ENCODE measurements around the gene PIK3C2G. TPM values are rescaled to one million over a fixed set of nuclear protein-coding genes. Genes with fewer than 3 reads are reported as not detected.
A peak's percentile ranks its signal among the peaks of the same experiment; 100 is the strongest.

Gene PIK3C2G
- total and polyA plus RNA-seq, 2 donors from 2014 or later, result 4.4 to 5.8 TPM

DNA sequence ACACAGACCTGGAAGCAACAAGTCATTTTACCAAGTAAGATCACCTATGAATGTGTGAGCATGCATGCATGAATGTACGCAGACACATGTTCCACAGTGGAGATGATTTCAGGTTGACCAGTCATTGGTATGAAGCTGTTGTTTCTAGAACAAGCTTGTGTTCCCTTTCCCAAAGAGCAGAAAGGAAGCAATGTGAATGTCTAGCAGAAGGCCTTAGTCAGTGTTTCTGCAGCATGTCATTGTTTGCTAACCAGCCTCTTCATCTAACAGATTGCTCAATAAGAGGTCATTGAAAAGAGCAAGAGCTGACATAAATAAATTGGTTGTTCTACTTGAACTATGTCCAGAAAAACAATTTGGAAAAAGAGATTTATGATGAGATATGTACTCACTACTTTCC is 285.1 kb downstream of the PIK3C2G start:
- Histone ChIP-seq H3K36me3 (ENCODE audit: control insufficient read depth in 2 of 3, insufficient read depth in 3 of 3, low read length in 3 of 3) (no peaks in the 10 kb centered on the region), H3K9me3 (ENCODE audit: control insufficient read depth in 2 of 3, insufficient read depth in 1 of 3, low read length in 3 of 3) (no peaks in the 10 kb centered on the region), H3K4me3 (ENCODE audit: low read length in 3 of 3) (no peak overlapping the region), H3K27me3 (ENCODE audit: control insufficient read depth, insufficient read depth, low read length) (no peaks in the 10 kb centered on the region), H3K4me1 (ENCODE audit: control insufficient read depth in 2 of 3, insufficient read depth in 2 of 3, low read depth in 1 of 3, low read length in 3 of 3) (peaks cover 0 to 3% (median 0%) of the 10 kb centered on the region in 3 donors), H3K9ac (ENCODE audit: low read length in 3 of 3) (no peak overlapping the region), H3K27ac (ENCODE audit: low read depth in 2 of 2, low read length in 2 of 2) (no peak overlapping the region)
- FAIRE-seq, result no peak
- no peak for TF ChIP-seq CTCF (IDR thresholded peaks at IDR 0.05; ENCODE audit: borderline replicate concordance, extremely low read depth, insufficient read depth)
- intact Hi-C loops (cut with DNase I), result no loop called here
- peak in 2 of 5 donors; percentile 12 to 40 for DNase-seq

DNA sequence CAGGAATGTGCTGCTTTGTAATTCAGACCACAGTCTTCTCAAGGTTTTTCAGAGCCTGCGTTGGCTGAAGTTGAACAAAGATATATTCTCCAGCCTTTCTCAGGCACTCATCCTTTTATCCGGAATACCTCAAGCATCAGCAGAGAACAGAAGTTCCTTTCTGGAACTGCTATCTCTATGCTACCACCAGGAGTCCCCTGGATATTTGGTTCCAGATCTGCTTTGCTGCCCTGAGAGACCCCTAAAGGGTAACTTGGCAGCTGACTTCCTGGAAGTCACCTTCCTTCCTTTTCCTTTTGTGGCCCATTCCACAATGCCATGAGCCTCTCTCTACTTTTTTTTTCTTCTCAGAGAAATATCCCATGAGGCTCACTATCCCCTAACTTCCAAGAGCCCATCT is 288.3 kb downstream of the PIK3C2G start:
- intact Hi-C loops (cut with DNase I), result no loop called here
- TF ChIP-seq CTCF (IDR thresholded peaks at IDR 0.05; ENCODE audit: borderline replicate concordance, extremely low read depth, insufficient read depth), result no peak
- H3K27ac ChIP-seq (ENCODE audit: low read depth in 2 of 2, low read length in 2 of 2), result no peak overlapping the region
- FAIRE-seq (no peak), DNase-seq (no peak)
- H3K27me3 ChIP-seq (ENCODE audit: control insufficient read depth, insufficient read depth, low read length), result no peaks in the 10 kb centered on the region
- no peaks in the 10 kb centered on the region for H3K36me3 ChIP-seq (ENCODE audit: control insufficient read depth in 2 of 3, insufficient read depth in 3 of 3, low read length in 3 of 3)
- no peaks in the 10 kb centered on the region for H3K9me3 ChIP-seq (ENCODE audit: control insufficient read depth in 2 of 3, insufficient read depth in 1 of 3, low read length in 3 of 3)
- H3K4me3 ChIP-seq (ENCODE audit: low read length in 3 of 3), result no peak overlapping the region
- no peak overlapping the region for H3K9ac ChIP-seq (ENCODE audit: low read length in 3 of 3)
- H3K4me1 ChIP-seq (ENCODE audit: control insufficient read depth in 2 of 3, insufficient read depth in 2 of 3, low read depth in 1 of 3, low read length in 3 of 3), result peaks cover 0 to 3% (median 0%) of the 10 kb centered on the region in 3 donors

- Histone ChIP-seq H3K27ac (ENCODE audit: low read depth in 2 of 2, low read length in 2 of 2) (no peak overlapping the region), H3K9me3 (ENCODE audit: control insufficient read depth in 2 of 3, insufficient read depth in 1 of 3, low read length in 3 of 3) (no peaks in the 10 kb centered on the region), H3K36me3 (ENCODE audit: control insufficient read depth in 2 of 3, insufficient read depth in 3 of 3, low read length in 3 of 3) (no peaks in the 10 kb centered on the region), H3K4me1 (ENCODE audit: control insufficient read depth in 2 of 3, insufficient read depth in 2 of 3, low read depth in 1 of 3, low read length in 3 of 3) (peaks cover 0 to 3% (median 0%) of the 10 kb centered on the region in 3 donors), H3K9ac (ENCODE audit: low read length in 3 of 3) (no peak overlapping the region), H3K4me3 (ENCODE audit: low read length in 3 of 3) (no peak overlapping the region), H3K27me3 (ENCODE audit: control insufficient read depth, insufficient read depth, low read length) (no peaks in the 10 kb centered on the region)
- no peak for TF ChIP-seq CTCF (IDR thresholded peaks at IDR 0.05; ENCODE audit: borderline replicate concordance, extremely low read depth, insufficient read depth)
- no peak for FAIRE-seq
- intact Hi-C loops (cut with DNase I), result no loop called here
- DNase-seq, result no peak
Measured at GRCh38 chr12:18551106-18551505, 289.8 kb downstream of the PIK3C2G start.

- no peak for TF ChIP-seq CTCF (IDR thresholded peaks at IDR 0.05; ENCODE audit: borderline replicate concordance, extremely low read depth, insufficient read depth)
- no peaks in the 10 kb centered on the region for H3K4me1 ChIP-seq (ENCODE audit: control insufficient read depth in 2 of 3, insufficient read depth in 2 of 3, low read depth in 1 of 3, low read length in 3 of 3)
Measured at GRCh38 chr12:18551701-18552100, 290.4 kb downstream of the PIK3C2G start.

More at GRCh38 chr12:18551701-18552100, 290.4 kb downstream of the PIK3C2G start:
- no peak overlapping the region for H3K9ac ChIP-seq (ENCODE audit: low read length in 3 of 3)
- H3K4me3 ChIP-seq (ENCODE audit: low read length in 3 of 3), result no peak overlapping the region
- FAIRE-seq, result no peak
- intact Hi-C loops (cut with DNase I), result no loop called here
- no peaks in the 10 kb centered on the region for H3K27me3 ChIP-seq (ENCODE audit: control insufficient read depth, insufficient read depth, low read length)
- H3K36me3 ChIP-seq (ENCODE audit: control insufficient read depth in 2 of 3, insufficient read depth in 3 of 3, low read length in 3 of 3), result no peaks in the 10 kb centered on the region
- no peak overlapping the region for H3K27ac ChIP-seq (ENCODE audit: low read depth in 2 of 2, low read length in 2 of 2)
- no peaks in the 10 kb centered on the region for H3K9me3 ChIP-seq (ENCODE audit: control insufficient read depth in 2 of 3, insufficient read depth in 1 of 3, low read length in 3 of 3)
- no peak for DNase-seq

Measured in kidney (tissue), 14 donors.